ENCODE measurements around the gene NFASC. TPM values are rescaled to one million over a fixed set of nuclear protein-coding genes. Genes with fewer than 3 reads are reported as not detected.

NFASC gene
- total RNA-seq, 1 experiment from 2014 or later: 23.6 TPM

- H3K4me3 ChIP-seq (ENCODE audit: insufficient read depth, low read depth, low read length): no peak overlapping the region
- H3K27me3 ChIP-seq (ENCODE audit: control insufficient read depth, insufficient read depth, low read length): peaks cover 8% of the 10 kb centered on the region; the same call in 1 of the 2 replicates
- DNase-seq: no peak
- H3K36me3 ChIP-seq (replicated peaks; ENCODE audit: control insufficient read depth, insufficient read depth, low read length): no peaks in the 10 kb centered on the region; the same call in 1 of the 2 replicates
These were observed 120.2 kb downstream of the NFASC start for GRCh38 chr1:204990721-204991341.

- H3K4me3 ChIP-seq (ENCODE audit: insufficient read depth, low read depth, low read length): no peak overlapping the region
These were observed 120.7 kb downstream of the NFASC start for GRCh38 chr1:204991342-204991844.

GRCh38 chr1:204992201-204992997 is 121.7 kb downstream of the NFASC start:
- Histone ChIP-seq H3K4me3 (ENCODE audit: insufficient read depth, low read depth, low read length) (no peak overlapping the region), H3K36me3 (replicated peaks; ENCODE audit: control insufficient read depth, insufficient read depth, low read length) (no peaks in the 10 kb centered on the region; the same call in 1 of the 2 replicates), H3K27me3 (ENCODE audit: control insufficient read depth, insufficient read depth, low read length) (peaks cover 8% of the 10 kb centered on the region; the same call in 1 of the 2 replicates)
- DNase-seq: no peak

More at GRCh38 chr1:204991342-204991844, 120.7 kb downstream of the NFASC start:
- Histone ChIP-seq H3K36me3 (replicated peaks; ENCODE audit: control insufficient read depth, insufficient read depth, low read length) (no peaks in the 10 kb centered on the region; the same call in 1 of the 2 replicates), H3K27me3 (ENCODE audit: control insufficient read depth, insufficient read depth, low read length) (peaks cover 8% of the 10 kb centered on the region; the same call in 1 of the 2 replicates)
- peak; percentile 95 for DNase-seq

- peaks cover 8% of the 10 kb centered on the region; the same call in 1 of the 2 replicates for H3K27me3 ChIP-seq (ENCODE audit: control insufficient read depth, insufficient read depth, low read length)
- no peak for DNase-seq
- no peak overlapping the region for H3K4me3 ChIP-seq (ENCODE audit: insufficient read depth, low read depth, low read length)
- H3K36me3 ChIP-seq (replicated peaks; ENCODE audit: control insufficient read depth, insufficient read depth, low read length): no peaks in the 10 kb centered on the region; the same call in 1 of the 2 replicates
These were observed 122.3 kb downstream of the NFASC start for GRCh38 chr1:204992998-204993314.

- peaks cover 8% of the 10 kb centered on the region; the same call in 1 of the 2 replicates for H3K27me3 ChIP-seq (ENCODE audit: control insufficient read depth, insufficient read depth, low read length)
- no peak for DNase-seq
- H3K4me3 ChIP-seq (ENCODE audit: insufficient read depth, low read depth, low read length): no peak overlapping the region
- H3K36me3 ChIP-seq (replicated peaks; ENCODE audit: control insufficient read depth, insufficient read depth, low read length): no peaks in the 10 kb centered on the region; the same call in 1 of the 2 replicates
These were observed 123.6 kb downstream of the NFASC start for GRCh38 chr1:204994086-204994862.

GRCh38 chr1:204996981-204997380 is 126.3 kb downstream of the NFASC start:
- Histone ChIP-seq H3K27me3 (ENCODE audit: control insufficient read depth, insufficient read depth, low read length) (peaks cover 5% of the 10 kb centered on the region; the same call in 1 of the 2 replicates), H3K36me3 (replicated peaks; ENCODE audit: control insufficient read depth, insufficient read depth, low read length) (no peaks in the 10 kb centered on the region; the same call in 1 of the 2 replicates), H3K4me3 (ENCODE audit: insufficient read depth, low read depth, low read length) (no peak overlapping the region)
- no peak for DNase-seq

GRCh38 chr1:204997591-204998355 is 127.1 kb downstream of the NFASC start:
- DNase-seq: no peak
- Histone ChIP-seq H3K27me3 (ENCODE audit: control insufficient read depth, insufficient read depth, low read length) (peaks cover 3% of the 10 kb centered on the region; the same call in 1 of the 2 replicates), H3K36me3 (replicated peaks; ENCODE audit: control insufficient read depth, insufficient read depth, low read length) (no peaks in the 10 kb centered on the region; the same call in 1 of the 2 replicates), H3K4me3 (ENCODE audit: insufficient read depth, low read depth, low read length) (no peak overlapping the region)

- no peak for DNase-seq
- Histone ChIP-seq H3K4me3 (ENCODE audit: insufficient read depth, low read depth, low read length) (no peak overlapping the region), H3K27me3 (ENCODE audit: control insufficient read depth, insufficient read depth, low read length) (peaks cover 3% of the 10 kb centered on the region; the same call in 1 of the 2 replicates), H3K36me3 (replicated peaks; ENCODE audit: control insufficient read depth, insufficient read depth, low read length) (no peaks in the 10 kb centered on the region)
These were observed 130.5 kb downstream of the NFASC start for GRCh38 chr1:205001162-205001561.

GRCh38 chr1:205002705-205003104 is 132.0 kb downstream of the NFASC start:
- DNase-seq: no peak
- H3K4me3 ChIP-seq (ENCODE audit: insufficient read depth, low read depth, low read length): no peak overlapping the region
- no peaks in the 10 kb centered on the region for H3K36me3 ChIP-seq (replicated peaks; ENCODE audit: control insufficient read depth, insufficient read depth, low read length)
- H3K27me3 ChIP-seq (ENCODE audit: control insufficient read depth, insufficient read depth, low read length): peaks cover 3% of the 10 kb centered on the region; the same call in 1 of the 2 replicates

GRCh38 chr1:205003358-205004131 is 132.9 kb downstream of the NFASC start:
- DNase-seq: peak; percentile 64
- Histone ChIP-seq H3K27me3 (ENCODE audit: control insufficient read depth, insufficient read depth, low read length) (peaks cover 3% of the 10 kb centered on the region; the same call in 1 of the 2 replicates), H3K4me3 (ENCODE audit: insufficient read depth, low read depth, low read length) (no peak overlapping the region)

GRCh38 chr1:205004351-205004750 is 133.7 kb downstream of the NFASC start:
- no peak for DNase-seq

More at GRCh38 chr1:205003358-205004131, 132.9 kb downstream of the NFASC start:
- H3K36me3 ChIP-seq (replicated peaks; ENCODE audit: control insufficient read depth, insufficient read depth, low read length): no peaks in the 10 kb centered on the region

GRCh38 chr1:205008896-205009295 is 138.2 kb downstream of the NFASC start:
- Histone ChIP-seq H3K27me3 (ENCODE audit: control insufficient read depth, insufficient read depth, low read length) (no peaks in the 10 kb centered on the region; the same call in 1 of the 2 replicates), H3K36me3 (replicated peaks; ENCODE audit: control insufficient read depth, insufficient read depth, low read length) (no peaks in the 10 kb centered on the region), H3K4me3 (ENCODE audit: insufficient read depth, low read depth, low read length) (no peak overlapping the region)
- no peak for DNase-seq

More at GRCh38 chr1:205004351-205004750, 133.7 kb downstream of the NFASC start:
- Histone ChIP-seq H3K36me3 (replicated peaks; ENCODE audit: control insufficient read depth, insufficient read depth, low read length) (no peaks in the 10 kb centered on the region), H3K4me3 (ENCODE audit: insufficient read depth, low read depth, low read length) (no peak overlapping the region), H3K27me3 (ENCODE audit: control insufficient read depth, insufficient read depth, low read length) (peaks cover 3% of the 10 kb centered on the region; the same call in 1 of the 2 replicates)

- DNase-seq: no peak
- Histone ChIP-seq H3K36me3 (replicated peaks; ENCODE audit: control insufficient read depth, insufficient read depth, low read length) (no peaks in the 10 kb centered on the region), H3K4me3 (ENCODE audit: insufficient read depth, low read depth, low read length) (no peak overlapping the region), H3K27me3 (ENCODE audit: control insufficient read depth, insufficient read depth, low read length) (no peaks in the 10 kb centered on the region; the same call in 1 of the 2 replicates)
These were observed 139.0 kb downstream of the NFASC start for GRCh38 chr1:205009670-205010069.
